Neural crest cell (in vitro differentiated cells): ENCODE results near the gene APCDD1. TPM values are rescaled to one million over a fixed set of nuclear protein-coding genes. Genes with fewer than 3 reads are reported as not detected.
"Not testable (repeated sequence)": the region's sequence is repeated elsewhere in the genome, so short reads cannot be mapped to it uniquely, and the experiment has no call there.

Experiments used
- DNase-seq: peaks from one replicate; pipeline ENCODE4 v3.0.0; 2021; ENCODE audit warnings: low read depth, mixed read lengths, low spot score
- H3K27ac Mint-ChIP-seq: one replicate; pipeline ENCODE4 v1.8.0; 2021; ENCODE audit warnings: mild to moderate bottlenecking, mixed read lengths; ENCODE audit not compliant: unreplicated experiment
- H3K27me3 Mint-ChIP-seq: 2 replicates; pipeline ENCODE4 v1.8.0; 2021; ENCODE audit warnings: low read depth, mild to moderate bottlenecking, mixed read lengths
- H3K36me3 Mint-ChIP-seq: 2 replicates; pipeline ENCODE4 v1.8.0; 2021; ENCODE audit warnings: low read depth, mild to moderate bottlenecking, mixed read lengths
- H3K4me1 Mint-ChIP-seq: 2 replicates; pipeline ENCODE4 v1.8.0; 2021; ENCODE audit warnings: mixed read lengths
- H3K4me3 Mint-ChIP-seq: one replicate; pipeline ENCODE4 v1.8.0; 2021; ENCODE audit warnings: mild to moderate bottlenecking, mixed read lengths
- H3K9me3 Mint-ChIP-seq: 2 replicates; pipeline ENCODE4 v1.8.0; 2021; ENCODE audit warnings: mixed read lengths
- CTCF ChIP-seq: fragments of 200-600 bp; sonication (generic); conservative IDR thresholded peaks from 2 replicates; pipeline ENCODE4 v1.5.0; 2021; ENCODE audit warnings: antibody characterized with exemption, mild to moderate bottlenecking
- total RNA-seq: library from RNA; stranded (reverse); gene quantifications from 2 replicates; pipeline ENCODE4 v1.2.1, GENCODE V29; 2021

Gene APCDD1
- total RNA-seq, 1 donor from 2014 or later, result 51.9 TPM

- TF ChIP-seq CTCF, result no peak
- Mint-ChIP-seq H3K36me3 (peaks cover 9% of the 10 kb centered on the region), H3K9me3 (no peaks in the 10 kb centered on the region), H3K4me3 (peak overlapping the region; percentile 45), H3K27me3 (no peaks in the 10 kb centered on the region), H3K27ac (no peak overlapping the region), H3K4me1 (peaks cover 71% of the 10 kb centered on the region)
- no peak for DNase-seq
Measured at GRCh38 chr18:10462597-10462996, 8.2 kb downstream of the APCDD1 start.

DNA sequence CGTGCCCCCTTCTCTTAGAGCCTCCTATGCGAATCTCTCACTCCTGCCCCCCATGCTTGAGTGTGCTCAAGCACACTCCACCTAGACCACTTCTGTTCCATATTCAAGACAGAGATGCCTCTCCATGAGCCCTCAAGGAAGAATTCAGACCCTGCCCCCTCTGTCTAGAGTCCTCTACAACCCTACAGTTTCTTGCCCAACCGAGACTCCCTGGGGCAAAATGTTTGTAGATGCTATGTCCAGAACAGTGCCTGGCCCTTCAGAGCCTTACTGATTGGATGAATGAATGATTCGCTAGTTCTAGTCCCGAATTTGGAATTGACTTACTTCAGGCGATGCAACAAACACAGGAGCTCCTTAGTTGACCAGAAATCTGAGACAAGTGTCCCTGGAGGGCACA, 8.7 kb downstream of the APCDD1 start:
- Mint-ChIP-seq H3K36me3 (peaks cover 12% of the 10 kb centered on the region), H3K27me3 (no peaks in the 10 kb centered on the region), H3K4me1 (peaks cover 71% of the 10 kb centered on the region), H3K4me3 (peak overlapping the region; percentile 7), H3K27ac (no peak overlapping the region), H3K9me3 (no peaks in the 10 kb centered on the region)
- no peak for DNase-seq
- TF ChIP-seq CTCF, result no peak

DNA sequence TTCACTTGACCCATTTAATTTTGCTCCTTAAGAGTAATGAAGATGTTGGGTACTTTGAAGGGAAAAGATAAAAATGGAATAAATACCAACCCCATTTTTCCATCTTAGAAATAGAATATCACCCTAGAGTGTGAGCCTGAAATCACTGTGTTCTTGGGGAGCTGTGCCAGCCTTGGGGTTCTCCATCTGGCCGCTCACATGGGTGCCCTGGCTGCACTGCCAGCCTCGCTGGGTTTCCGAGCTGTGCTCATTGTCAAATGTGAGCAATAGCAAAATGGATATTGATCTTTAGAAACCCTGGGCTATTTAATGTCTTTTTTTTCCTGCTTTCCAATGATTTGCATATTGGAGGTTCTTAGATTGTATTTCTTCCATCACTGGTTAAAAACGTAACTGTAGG, 9.3 kb downstream of the APCDD1 start:
- H3K4me1 Mint-ChIP-seq, result peaks cover 64% of the 10 kb centered on the region
- peak overlapping the region; percentile 35 for H3K4me3 Mint-ChIP-seq
- H3K9me3 Mint-ChIP-seq, result no peaks in the 10 kb centered on the region
- no peak overlapping the region for H3K27ac Mint-ChIP-seq
- H3K27me3 Mint-ChIP-seq, result no peaks in the 10 kb centered on the region
- H3K36me3 Mint-ChIP-seq, result peaks cover 14% of the 10 kb centered on the region
- TF ChIP-seq CTCF, result no peak
- no peak for DNase-seq

DNA sequence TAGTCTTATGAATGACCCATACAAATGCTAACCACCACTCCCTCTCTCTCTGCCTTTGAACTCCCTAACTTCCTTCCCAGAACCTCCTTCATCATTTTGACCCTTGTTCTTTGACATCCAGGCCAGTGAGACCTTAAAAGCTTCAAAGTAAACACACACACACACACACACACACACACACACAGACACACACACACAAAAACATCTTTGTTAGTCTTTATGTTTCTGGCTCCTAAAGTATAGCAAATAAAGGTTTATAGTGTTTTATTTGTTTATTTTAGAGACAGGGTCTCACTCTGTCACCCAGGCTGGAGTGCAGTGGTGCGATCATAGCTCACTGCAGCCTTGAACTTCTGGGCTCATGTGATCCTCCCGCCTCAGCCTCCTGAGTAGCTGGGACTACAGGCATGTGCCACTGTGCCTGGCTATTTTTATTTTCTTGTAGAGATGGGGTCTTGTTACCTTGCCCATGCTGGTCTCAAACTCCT, 9.8 kb downstream of the APCDD1 start:
- H3K27me3 Mint-ChIP-seq, result not testable (repeated sequence)

GRCh38 chr18:10465174-10465939, 10.9 kb downstream of the APCDD1 start:
- Mint-ChIP-seq H3K4me3 (peak overlapping the region; percentile 10), H3K36me3 (peaks cover 8% of the 10 kb centered on the region), H3K27me3 (no peaks in the 10 kb centered on the region), H3K4me1 (peaks cover 63% of the 10 kb centered on the region), H3K27ac (no peak overlapping the region), H3K9me3 (no peaks in the 10 kb centered on the region)
- TF ChIP-seq CTCF, result no peak
- no peak for DNase-seq

More for the DNA sequence above, 9.8 kb downstream of the APCDD1 start:
- not testable (repeated sequence) for DNase-seq, H3K36me3 Mint-ChIP-seq, H3K27ac Mint-ChIP-seq, H3K9me3 Mint-ChIP-seq
- Mint-ChIP-seq H3K4me1 (peaks cover 63% of the 10 kb centered on the region), H3K4me3 (peak overlapping the region; percentile 35)

DNA sequence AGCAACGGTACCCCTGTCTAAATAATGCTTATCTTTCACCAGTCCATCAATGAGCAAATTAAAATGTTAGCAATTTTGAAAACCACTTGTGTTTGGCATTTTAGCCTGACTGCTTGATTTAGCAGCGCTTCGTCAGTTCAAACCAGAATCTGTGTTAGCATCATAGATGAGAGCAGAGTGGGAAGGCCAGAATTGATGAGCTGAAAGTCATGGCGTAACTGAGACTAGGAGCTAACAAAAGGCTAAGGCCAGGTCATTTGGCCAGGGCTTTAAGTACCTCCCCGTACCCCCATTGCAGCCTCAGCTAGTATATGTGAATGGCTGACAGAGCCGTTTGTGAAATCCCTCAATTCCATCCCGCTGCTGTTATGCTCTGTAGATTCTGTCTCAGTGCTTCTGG, 16.0 kb downstream of the APCDD1 start:
- Mint-ChIP-seq H3K27me3 (no peaks in the 10 kb centered on the region), H3K36me3 (peaks cover 11% of the 10 kb centered on the region), H3K4me1 (peaks cover 26% of the 10 kb centered on the region), H3K9me3 (no peaks in the 10 kb centered on the region), H3K4me3 (no peak overlapping the region), H3K27ac (no peak overlapping the region)
- no peak for TF ChIP-seq CTCF
- no peak for DNase-seq
